Common myeloid progenitor, CD34-positive (primary cell): ENCODE results near the gene ADCY5.
"Not testable (repeated sequence)": the region's sequence is repeated elsewhere in the genome, so short reads cannot be mapped to it uniquely, and the experiment has no call there.

Experiments used
- CTCF ChIA-PET: fragments of 350-600 bp; sonication (Branson Sonifier 250); formaldehyde crosslinking; loops from one replicate; lab custom pipeline; 2021; ENCODE audit warnings: antibody characterized with exemption; lab: Charles Lee
- POLR2A ChIA-PET: fragments of 350-600 bp; sonication (Branson Sonifier 250); formaldehyde crosslinking; loops from one replicate; lab custom pipeline; 2021; ENCODE audit warnings: antibody characterized with exemption; lab: Charles Lee
- DNase-seq, 3 donors: peaks; one replicate each; pipeline versions ENCODE4 v3.0.0 to v3.0.0-alpha.2; 2013
- H3K27ac ChIP-seq, 2 experiments: 1 replicate in 1 of 2; 2 replicates in 1 of 2; pipeline ENCODE4 v1.7.0; 2013; ENCODE audit warnings: inconsistent platforms in 2 of 2, low read length in 2 of 2, mild to moderate bottlenecking in 2 of 2, low read depth in 1 of 2, moderate library complexity in 1 of 2; ENCODE audit not compliant: severe bottlenecking in 2 of 2, insufficient read depth in 1 of 2, poor library complexity in 1 of 2
- H3K27me3 ChIP-seq, 5 experiments: replicated peaks in 2 of 5; 1 replicate in 3 of 5; 2 replicates in 2 of 5; pipeline versions ENCODE4 v1.6.1 to v1.7.0; 2013; ENCODE audit warnings: low read length in 4 of 5, mild to moderate bottlenecking in 2 of 5, moderate library complexity in 2 of 5, inconsistent platforms in 1 of 5; ENCODE audit not compliant: insufficient read depth in 5 of 5, control insufficient read depth in 4 of 5
- H3K36me3 ChIP-seq, 4 experiments: 1 replicate in 2 of 4; 2 replicates in 2 of 4; pipeline versions ENCODE4 v1.6.1 to v1.7.0; 2013; ENCODE audit warnings: low read length in 3 of 4, control low read depth in 1 of 4, mild to moderate bottlenecking in 1 of 4; ENCODE audit not compliant: control insufficient read depth in 4 of 4, insufficient read depth in 4 of 4
- H3K4me1 ChIP-seq, 4 experiments: 1 replicate in 3 of 4; 2 replicates in 1 of 4; pipeline versions ENCODE4 v1.6.1 to v1.7.1; 2013; ENCODE audit warnings: low read length in 3 of 4, mild to moderate bottlenecking in 3 of 4, control low read depth in 1 of 4, inconsistent platforms in 1 of 4, moderate library complexity in 1 of 4; ENCODE audit not compliant: control insufficient read depth in 4 of 4, insufficient read depth in 4 of 4; ENCODE audit errors: control extremely low read depth in 1 of 4
- H3K4me3 ChIP-seq, 7 experiments: 1 replicate in 4 of 7; 2 replicates in 3 of 7; pipeline versions ENCODE4 v1.5.1 to v1.7.0; 2013; ENCODE audit warnings: mild to moderate bottlenecking in 7 of 7, low read length in 6 of 7, moderate library complexity in 6 of 7, inconsistent platforms in 2 of 7, low read depth in 2 of 7, control low read depth in 1 of 7; ENCODE audit not compliant: insufficient read depth in 4 of 7, control insufficient read depth in 1 of 7; ENCODE audit errors: extremely low read depth in 1 of 7
- H3K9me3 ChIP-seq, 5 experiments: 1 replicate in 4 of 5; 2 replicates in 1 of 5; pipeline versions ENCODE4 v1.6.1 to v1.7.1; 2013; ENCODE audit warnings: low read length in 4 of 5, mild to moderate bottlenecking in 2 of 5, inconsistent platforms in 1 of 5, low read depth in 1 of 5, moderate library complexity in 1 of 5; ENCODE audit not compliant: control insufficient read depth in 4 of 5, insufficient read depth in 2 of 5; ENCODE audit errors: control extremely low read depth in 1 of 5
- WGBS: methylation state at CpG from one replicate; pipeline ENCODE4 v1.1.5; 2013; ENCODE audit not compliant: insufficient coverage; 5-methylcytosine and 5-hydroxymethylcytosine counted together

The ADCY5 gene

GRCh38 chr3:123239186-123239585 lies 209.7 kb downstream of the ADCY5 start:
- H3K36me3 ChIP-seq = peaks cover 7 to 31% (median 13%) of the 10 kb centered on the region in 4 experiments
- POLR2A ChIA-PET, DNase-seq, H3K9me3 ChIP-seq, CTCF ChIA-PET, H3K4me1 ChIP-seq, H3K27me3 ChIP-seq, H3K27ac ChIP-seq, H3K4me3 ChIP-seq: not testable (repeated sequence)
- WGBS = no CpG with 5 or more reads among the region's 2 CpGs

DNA sequence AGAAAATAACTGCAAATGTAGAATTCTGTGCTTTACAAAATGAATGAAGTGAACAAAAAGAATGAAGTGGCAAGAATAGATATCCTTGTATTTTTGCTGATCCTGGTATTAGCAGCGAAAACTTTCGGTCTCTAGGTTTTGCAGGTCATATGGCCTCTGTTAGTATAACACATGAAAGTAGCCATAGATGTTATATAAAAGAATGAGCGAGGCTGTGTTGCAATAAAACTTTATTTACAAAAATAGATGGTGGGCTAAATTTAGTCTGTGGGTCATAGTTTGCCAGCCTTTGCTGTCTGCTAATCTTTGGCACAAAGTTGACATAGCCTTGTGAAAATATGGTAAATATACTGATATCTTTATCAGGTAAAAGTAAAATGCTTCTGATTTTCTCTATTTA lies 212.0 kb downstream of the ADCY5 start:
- CTCF ChIA-PET = no interaction called here
- H3K27ac ChIP-seq = no peak overlapping the region
- H3K4me3 ChIP-seq = no peak overlapping the region
- POLR2A ChIA-PET = no interaction called here
- H3K27me3 ChIP-seq = no peaks in the 10 kb centered on the region
- H3K4me1 ChIP-seq = no peaks in the 10 kb centered on the region
- WGBS = no CpG with 5 or more reads among the region's 3 CpGs
- peaks cover 0 to 7% (median 0%) of the 10 kb centered on the region in 5 experiments for H3K9me3 ChIP-seq
- H3K36me3 ChIP-seq = peaks cover 8 to 48% (median 12%) of the 10 kb centered on the region in 4 experiments
- DNase-seq = no peak
